Stomach (tissue), 9 donors: ENCODE data around the gene POLR1B. TPM values are rescaled to one million over a fixed set of nuclear protein-coding genes. Genes with fewer than 3 reads are reported as not detected.

Experiments
- DNase-seq, 2 donors: peaks; one replicate each; pipeline versions ENCODE4 v3.0.0 to v3.0.0-alpha.2; 2013 to 2019
- H3K27ac ChIP-seq, 5 donors: fragments of 200-600 bp in 4 of 5; sonication (generic) in 4 of 5; one replicate each; pipeline ENCODE4 v1.5.1; 2013 to 2019; ENCODE audit warnings: mild to moderate bottlenecking in 1 of 5, moderate library complexity in 1 of 5
- H3K27me3 ChIP-seq, 3 donors: fragments of 200-600 bp; sonication (generic); one replicate each; pipeline ENCODE4 v1.5.1; 2017 to 2019; ENCODE audit warnings: mixed run types in 1 of 3
- H3K36me3 ChIP-seq, 4 donors: fragments of 200-600 bp; sonication (generic); 1 replicate in 3 of 4; 2 replicates in 1 of 4; pipeline ENCODE4 v1.5.1; 2016 to 2019
- H3K4me1 ChIP-seq, 4 donors: fragments of 200-600 bp; sonication (generic); one replicate each; pipeline ENCODE4 v1.5.1; 2016 to 2019
- H3K4me3 ChIP-seq, 4 donors: fragments of 200-600 bp; sonication (generic) in 3 of 4; one replicate each; pipeline ENCODE4 v1.5.1; 2016 to 2019; ENCODE audit warnings: mild to moderate bottlenecking in 1 of 4
- H3K9me3 ChIP-seq, 4 donors: fragments of 200-600 bp; sonication (generic); one replicate each; pipeline ENCODE4 v1.5.1; 2016 to 2019
- CTCF ChIP-seq, 7 experiments: fragments of 450-650 bp in 4 of 7; fragments of 200-600 bp in 3 of 7; sonication (generic) in 3 of 7; IDR thresholded peaks; one replicate each; pipeline ENCODE4 v1.5.1; 2016 to 2019; ENCODE audit warnings: antibody characterized with exemption in 7 of 7, control low read depth in 2 of 7, mild to moderate bottlenecking in 1 of 7
- EP300 ChIP-seq: sonication (generic); formaldehyde crosslinking; IDR thresholded peaks from one replicate; pipeline ENCODE4 v1.6.1; 2017; ENCODE audit warnings: antibody characterized with exemption
- POLR2A ChIP-seq, 4 donors: fragments of 450-650 bp; IDR thresholded peaks; one replicate each; pipeline ENCODE4 v1.6.1; 2016; ENCODE audit warnings: antibody characterized with exemption in 4 of 4, control low read depth in 2 of 4, mild to moderate bottlenecking in 1 of 4, moderate library complexity in 1 of 4
- POLR2AphosphoS5 ChIP-seq, 3 donors: sonication (generic); formaldehyde crosslinking; IDR thresholded peaks; one replicate each; pipeline ENCODE4 v1.6.1; 2016; ENCODE audit warnings: antibody characterized with exemption in 3 of 3
- WGBS, 5 donors: extraction: QIAGEN DNeasy Blood & Tissue Kit in 3 of 5; methylation state at CpG; one replicate each; pipeline versions ENCODE4 v1.1.5 to v1.1.7; 2013 to 2018; 5-methylcytosine and 5-hydroxymethylcytosine counted together
- intact Hi-C: fragments of 100-400 bp; cut with DNase I; formaldehyde crosslinking; loops from one replicate; pipeline ENCODE4 v1.15.1; 2023; ENCODE audit warnings: low total_unique reads
- polyA plus RNA-seq, 3 donors: library from polyadenylated mRNA; stranded (reverse); fragments of 200-250 nt; gene quantifications; one replicate each; pipeline ENCODE4 v1.2.3, GENCODE V29; 2013
- total RNA-seq, 5 donors: library from RNA; depleted of rRNA; stranded (reverse); fragments of >200 nt; gene quantifications; one replicate each; pipeline versions ENCODE4 v1.1.0 to v1.2.3, GENCODE V29; 2014 to 2016
- donor health status: healthy with polysubstance abuse.
- donor health status: Bipolar disorder and iron deficiency.
- donor health status: healthy.

Gene POLR1B
- total and polyA plus RNA-seq, 8 donors: 2.7 to 42.9 (median 10.9) TPM

- intact Hi-C loops: no loop called here
- H3K27me3 ChIP-seq: no peaks in the 10 kb centered on the region
- H3K4me1 ChIP-seq: peaks cover 3 to 29% (median 17%) of the 10 kb centered on the region in 4 donors
- no peak overlapping the region for H3K4me3 ChIP-seq
- H3K9me3 ChIP-seq: no peaks in the 10 kb centered on the region
- no peak overlapping the region for H3K27ac ChIP-seq
- DNase-seq: no peak
- WGBS, 5 donors: 91 to 97% (median 93%) methylated on average over 7 of the region's 7 CpGs
- H3K36me3 ChIP-seq: peaks cover 3 to 19% (median 18%) of the 10 kb centered on the region in 4 donors
- TF ChIP-seq POLR2AphosphoS5 (IDR thresholded peaks at IDR 0.05): no peak
- TF ChIP-seq EP300: no peak
- TF ChIP-seq POLR2A (IDR thresholded peaks at IDR 0.05): no peak
- no peak for TF ChIP-seq CTCF (IDR thresholded peaks at IDR 0.05)
Observed at GRCh38 chr2:112580084-112580483, 37.8 kb downstream of the POLR1B start.

GRCh38 chr2:112582314-112582746 lies 40.1 kb downstream of the POLR1B start:
- TF ChIP-seq POLR2A (IDR thresholded peaks at IDR 0.05) (no peak), CTCF (IDR thresholded peaks at IDR 0.05) (peak in 5 of 7 experiments; percentile 17 to 77 (median 42)), POLR2AphosphoS5 (IDR thresholded peaks at IDR 0.05) (no peak), EP300 (no peak)
- Histone ChIP-seq H3K27ac (no peak overlapping the region), H3K4me3 (no peak overlapping the region), H3K9me3 (no peaks in the 10 kb centered on the region), H3K36me3 (peaks cover 0 to 14% (median 13%) of the 10 kb centered on the region in 4 donors), H3K4me1 (peaks cover 8 to 42% (median 30%) of the 10 kb centered on the region in 4 donors), H3K27me3 (no peaks in the 10 kb centered on the region)
- peak in 1 of 2 donors; percentile 81 for DNase-seq
- intact Hi-C loops: no loop called here
- WGBS, 5 donors: 37 to 44% (median 40%) methylated on average over 10 of the region's 10 CpGs

- H3K4me1 ChIP-seq: peaks cover 8 to 42% (median 33%) of the 10 kb centered on the region in 4 donors
- intact Hi-C loops: no loop called here
- peak overlapping the region; percentile 53 to 69 (median 62) for H3K4me3 ChIP-seq
- H3K27ac ChIP-seq: peak overlapping the region; percentile 92 to 98 (median 94)
- H3K36me3 ChIP-seq: peaks cover 0 to 27% (median 26%) of the 10 kb centered on the region in 4 donors
- H3K9me3 ChIP-seq: no peaks in the 10 kb centered on the region
- H3K27me3 ChIP-seq: no peaks in the 10 kb centered on the region
- DNase-seq: peak in 1 of 2 donors; percentile 53
- 29 to 53% (median 38%) methylated on average over 14 to 19 of the region's 19 CpGs for WGBS, 5 donors
- TF ChIP-seq POLR2A (IDR thresholded peaks at IDR 0.05) (no peak), EP300 (no peak), CTCF (IDR thresholded peaks at IDR 0.05) (no peak), POLR2AphosphoS5 (IDR thresholded peaks at IDR 0.05) (no peak)
Observed at GRCh38 chr2:112583497-112584133, 41.4 kb downstream of the POLR1B start.

GRCh38 chr2:112584134-112584890 lies 42.0 kb downstream of the POLR1B start, which contains the start of gene CHCHD5:
Gene CHCHD5 (plus strand): TSS chr2:112584609. CDS start chr2:112584648, 39 bp downstream.
- Histone ChIP-seq H3K4me3 (peak within 1 kb of the TSS; percentile 53 to 69 (median 62)), H3K27me3 (no peaks in the 10 kb centered on the region), H3K4me1 (peaks cover 8 to 38% (median 30%) of the 10 kb centered on the region in 4 donors), H3K9me3 (no peaks in the 10 kb centered on the region), H3K27ac (peak within 1 kb of the TSS; percentile 92 to 98 (median 94)), H3K36me3 (peaks cover 0 to 33% (median 32%) of the 10 kb centered on the region in 4 donors)
- 0 to 1% (median 1%) methylated on average over 50 to 54 of the region's 54 CpGs for whole genome bisulfite sequencing, 5 donors
- peak in 3 of 7 experiments; percentile 21 to 23 (median 23) for TF ChIP-seq CTCF (IDR thresholded peaks at IDR 0.05)
- TF ChIP-seq POLR2A (IDR thresholded peaks at IDR 0.05): peak in 1 of 4 donors; percentile 64
- TF ChIP-seq EP300: peak; percentile 19
- TF ChIP-seq POLR2AphosphoS5 (IDR thresholded peaks at IDR 0.05): peak; percentile 81 to 93 (median 81)
- peak; percentile 95 to 98 for DNase-seq
- intact Hi-C loops: no loop called here
